GM21619 (cell line): Measurements from ENCODE around the gene LRRC46.
A peak's percentile ranks its signal among the peaks of the same experiment; 100 is the strongest.

Experiments
- ATAC-seq: cut with Tn5 transposase; IDR thresholded peaks from one replicate; pipeline ENCODE4 v1.9.1; 2021; ENCODE audit not compliant: unreplicated experiment

The LRRC46 gene

GRCh38 chr17:47830396-47831002 is 971 bp upstream of the LRRC46 start:
- no peak for ATAC-seq

GRCh38 chr17:47831934-47832327 is 461 bp downstream of the LRRC46 start:
- ATAC-seq, result no peak

GRCh38 chr17:47834756-47835155 is 3.3 kb downstream of the LRRC46 start:
- no peak for ATAC-seq

- no peak for ATAC-seq
Observed at GRCh38 chr17:47836601-47837000, 5.1 kb downstream of the LRRC46 start.

GRCh38 chr17:47837401-47838039 is 6.0 kb downstream of the LRRC46 start:
- ATAC-seq, result no peak

- no peak for ATAC-seq
Observed at GRCh38 chr17:47838636-47839035, 7.2 kb downstream of the LRRC46 start.

- ATAC-seq, result no peak
Observed at GRCh38 chr17:47839071-47839470, 7.6 kb downstream of the LRRC46 start.

GRCh38 chr17:47840001-47840741 is 8.7 kb downstream of the LRRC46 start:
- ATAC-seq, result no peak

GRCh38 chr17:47840742-47841487 is 9.4 kb downstream of the LRRC46 start, which contains the start of gene SCRN2:
TSS of gene SCRN2 (minus strand) at chr17:47841273. CDS start at chr17:47840843, 430 bp downstream.
- ATAC-seq, result peak; percentile 77

GRCh38 chr17:47841488-47842291 is 10.2 kb downstream of the LRRC46 start:
- ATAC-seq, result no peak

GRCh38 chr17:47843391-47843730 is 11.9 kb downstream of the LRRC46 start:
- no peak for ATAC-seq

- no peak for ATAC-seq
Observed at GRCh38 chr17:47844227-47844626, 12.8 kb downstream of the LRRC46 start.

- no peak for ATAC-seq
Observed at GRCh38 chr17:47844814-47845715, 13.6 kb downstream of the LRRC46 start.

- ATAC-seq, result no peak
Observed at GRCh38 chr17:47845716-47846075, 14.2 kb downstream of the LRRC46 start.

GRCh38 chr17:47846716-47847340 is 15.4 kb downstream of the LRRC46 start:
- no peak for ATAC-seq

GRCh38 chr17:47847341-47848197 is 16.1 kb downstream of the LRRC46 start:
- ATAC-seq, result no peak

GRCh38 chr17:47848198-47848513 is 16.7 kb downstream of the LRRC46 start:
- no peak for ATAC-seq

- ATAC-seq, result no peak
Observed at GRCh38 chr17:47850373-47850691, 18.9 kb downstream of the LRRC46 start.
